Lower lobe of right lung (tissue), 2 donors: ENCODE measurements around the gene MICAL2. TPM values are rescaled to one million over a fixed set of nuclear protein-coding genes. Genes with fewer than 3 reads are reported as not detected.

Experiments
- ATAC-seq, 2 donors: fragments of 200-7000 bp; cut with Tn5 transposase; one replicate each; pipeline ENCODE4 v1.9.1; 2020 to 2022; ENCODE audit warnings: mild to moderate bottlenecking in 2 of 2, moderate library complexity in 2 of 2
- DNase-seq: peaks from one replicate; pipeline ENCODE4 v3.0.0-alpha.2; 2020
- H3K27ac ChIP-seq: fragments of 200-600 bp; one replicate; pipeline ENCODE4 v1.8.0; 2022
- H3K27me3 ChIP-seq: fragments of 200-600 bp; one replicate; pipeline ENCODE4 v1.8.0; 2022; ENCODE audit warnings: low read depth
- H3K36me3 ChIP-seq: fragments of 200-600 bp; one replicate; pipeline ENCODE4 v1.8.0; 2022; ENCODE audit warnings: mild to moderate bottlenecking
- H3K4me1 ChIP-seq: fragments of 200-600 bp; one replicate; pipeline ENCODE4 v1.8.0; 2022
- H3K4me3 ChIP-seq: fragments of 200-600 bp; one replicate; pipeline ENCODE4 v1.8.0; 2022; ENCODE audit warnings: mild to moderate bottlenecking
- H3K9me3 ChIP-seq: fragments of 200-600 bp; one replicate; pipeline ENCODE4 v1.8.0; 2022
- CTCF ChIP-seq: fragments of 200-600 bp; IDR thresholded peaks from one replicate; pipeline ENCODE4 v1.8.0; 2022; ENCODE audit warnings: antibody characterized with exemption, mild to moderate bottlenecking
- intact Hi-C: fragments of 100-400 bp; cut with DNase I; formaldehyde crosslinking; loops from one replicate; pipeline ENCODE4 v1.11.0; 2022
- total RNA-seq: library from RNA; stranded (reverse); fragmentation: NEBNext Ultra II Directional; extraction: Animal tissue kit (Norgen Biotek cat#: 25700); gene quantifications from one replicate; pipeline ENCODE4 v1.2.1, GENCODE V29; 2021
- donor health status: DM: no; HTN: yes; CAD: no; lungs with severe emphysema.

MICAL2 gene
- total RNA-seq, 1 donor from 2014 or later = 127 TPM

- TF ChIP-seq CTCF = no peak
- intact Hi-C loops = no loop called here
- Histone ChIP-seq H3K27ac (peak overlapping the region; percentile 65), H3K4me3 (no peak overlapping the region), H3K36me3 (no peaks in the 10 kb centered on the region), H3K4me1 (peaks cover 21% of the 10 kb centered on the region), H3K27me3 (no peaks in the 10 kb centered on the region), H3K9me3 (no peaks in the 10 kb centered on the region)
- ATAC-seq (peak; percentile 86 to 92), DNase-seq (no peak)
Observed at GRCh38 chr11:12066056-12066798, 44.2 kb upstream of the MICAL2 start.

DNA sequence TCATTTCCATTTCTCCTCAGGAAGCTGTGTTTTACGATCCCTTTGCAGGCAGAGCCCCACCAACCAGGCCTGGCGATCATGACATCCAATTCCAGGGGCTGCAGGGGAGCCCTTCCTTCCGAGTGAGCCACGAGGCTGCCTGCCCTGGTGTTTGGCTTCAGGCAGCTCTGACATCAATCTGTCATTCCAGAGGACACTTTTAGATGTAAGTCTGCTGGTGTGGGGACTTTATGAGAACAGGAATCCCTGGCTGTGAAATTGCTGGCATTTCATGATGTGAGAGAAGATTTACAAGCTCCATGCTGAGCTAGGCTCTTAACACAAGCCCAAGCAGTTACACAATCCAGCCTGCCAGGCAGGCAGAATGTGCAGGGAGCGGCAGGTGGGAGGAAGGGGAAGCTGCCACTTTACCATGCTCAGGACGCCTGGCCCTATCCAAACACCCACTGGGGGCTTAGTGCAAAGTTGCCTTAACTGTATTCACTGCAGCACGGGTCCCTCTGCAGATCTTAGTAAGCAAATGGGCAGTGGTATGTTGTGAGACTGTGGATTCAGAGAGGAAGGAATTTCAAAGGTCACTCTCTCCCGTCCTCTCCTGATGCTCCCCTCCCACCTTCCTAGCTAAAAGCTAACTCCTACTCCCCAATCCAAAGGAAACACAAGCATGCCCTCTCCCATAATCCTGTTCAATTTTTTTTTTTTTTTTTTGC, 43.4 kb upstream of the MICAL2 start:
- Histone ChIP-seq H3K4me3 (no peak overlapping the region), H3K9me3 (no peaks in the 10 kb centered on the region), H3K4me1 (peaks cover 21% of the 10 kb centered on the region), H3K27me3 (no peaks in the 10 kb centered on the region), H3K27ac (peak overlapping the region; percentile 65), H3K36me3 (no peaks in the 10 kb centered on the region)
- intact Hi-C loops = no loop called here
- DNase-seq = peak; percentile 76
- peak; percentile 85 to 87 for ATAC-seq
- TF ChIP-seq CTCF = no peak

- intact Hi-C loops = no loop called here
- no peak for ATAC-seq
- H3K27me3 ChIP-seq = no peaks in the 10 kb centered on the region
- no peak overlapping the region for H3K4me3 ChIP-seq
- H3K4me1 ChIP-seq = peaks cover 21% of the 10 kb centered on the region
- no peak for DNase-seq
- H3K9me3 ChIP-seq = no peaks in the 10 kb centered on the region
- H3K36me3 ChIP-seq = no peaks in the 10 kb centered on the region
- TF ChIP-seq CTCF = no peak
- no peak overlapping the region for H3K27ac ChIP-seq
Observed at GRCh38 chr11:12067796-12068357, 42.5 kb upstream of the MICAL2 start.

DNA sequence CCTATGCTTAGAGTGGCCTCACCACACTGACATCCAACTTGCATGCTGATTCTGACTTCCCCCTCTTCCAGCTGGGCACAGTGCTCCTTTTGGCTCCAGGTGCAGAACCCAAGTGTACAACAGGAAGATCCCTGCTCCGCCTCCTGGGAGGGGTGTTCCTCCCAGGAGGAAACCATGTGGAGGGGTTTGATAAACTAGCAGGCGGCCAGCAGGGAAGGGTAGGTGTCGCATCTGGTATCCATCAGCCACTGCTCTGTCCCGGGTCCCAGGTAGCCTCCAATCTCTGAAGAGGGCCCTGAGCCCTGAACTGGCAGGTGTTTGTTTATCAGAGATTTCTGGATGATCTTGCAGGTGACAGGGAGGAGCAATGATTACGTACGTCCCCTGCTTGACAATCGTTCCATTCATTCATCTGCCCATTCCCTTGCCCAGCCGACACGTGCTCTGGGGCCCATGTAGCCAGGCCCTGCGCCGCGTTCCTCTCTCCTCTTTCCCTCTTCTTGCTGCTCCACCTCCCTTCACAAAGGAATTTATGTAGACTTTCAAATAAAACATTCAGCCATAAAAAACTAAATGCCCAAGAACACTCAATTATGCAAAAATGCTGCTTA, 41.2 kb upstream of the MICAL2 start:
- ATAC-seq (no peak), DNase-seq (no peak)
- Histone ChIP-seq H3K27ac (no peak overlapping the region), H3K27me3 (no peaks in the 10 kb centered on the region), H3K4me1 (peaks cover 21% of the 10 kb centered on the region), H3K36me3 (no peaks in the 10 kb centered on the region), H3K4me3 (no peak overlapping the region), H3K9me3 (no peaks in the 10 kb centered on the region)
- TF ChIP-seq CTCF = no peak
- intact Hi-C loops = no loop called here

DNA sequence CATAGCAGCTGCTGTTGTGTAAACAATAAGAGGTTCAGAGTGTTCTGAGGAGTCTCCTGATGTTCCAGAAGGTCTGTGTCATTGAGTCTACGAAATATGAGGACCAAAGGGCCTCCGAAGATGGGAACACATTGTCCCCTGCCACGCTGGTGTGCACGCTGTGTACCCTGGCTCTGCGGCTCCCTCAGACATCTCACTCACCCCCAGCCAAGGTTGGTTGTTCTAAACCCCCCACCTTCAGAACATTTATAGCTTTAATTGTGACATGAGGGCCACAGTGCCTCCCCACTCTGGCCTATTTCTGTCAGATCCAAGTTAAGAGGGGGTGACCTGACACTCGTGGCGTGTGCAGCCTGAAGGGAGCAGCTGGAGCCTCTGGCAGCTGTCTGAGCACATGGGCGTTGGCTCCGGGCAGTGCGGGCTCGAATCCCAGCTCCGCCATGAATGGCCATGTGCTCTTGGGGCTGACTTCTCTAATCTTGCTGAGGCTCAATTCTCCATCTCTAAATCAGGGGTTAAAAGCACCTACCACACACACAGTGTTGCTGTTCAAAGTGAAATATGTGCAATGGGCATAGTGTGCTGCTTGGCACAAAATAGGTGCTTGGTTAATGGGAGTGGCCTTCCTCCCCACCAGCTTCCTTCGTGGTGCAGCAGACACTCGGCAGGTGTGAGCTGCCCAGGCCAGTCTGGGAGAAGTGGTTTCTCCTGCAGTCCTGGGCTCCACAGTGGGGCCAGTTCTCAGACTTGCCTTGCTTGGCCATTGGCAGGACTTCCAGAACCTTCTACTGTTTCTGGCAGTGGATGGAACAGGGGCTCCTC, 39.7 kb upstream of the MICAL2 start:
- TF ChIP-seq CTCF = no peak
- H3K27ac ChIP-seq = no peak overlapping the region
- no peak overlapping the region for H3K4me3 ChIP-seq
- no peak for DNase-seq
- H3K27me3 ChIP-seq = no peaks in the 10 kb centered on the region
- H3K4me1 ChIP-seq = peaks cover 21% of the 10 kb centered on the region
- H3K36me3 ChIP-seq = no peaks in the 10 kb centered on the region
- intact Hi-C loops = no loop called here
- no peaks in the 10 kb centered on the region for H3K9me3 ChIP-seq
- peak; percentile 39 to 66 for ATAC-seq
